Right lobe of liver (tissue), 6 donors: Measurements from ENCODE around the gene IL9. TPM values are rescaled to one million over a fixed set of nuclear protein-coding genes. Genes with fewer than 3 reads are reported as not detected.
A peak's percentile ranks its signal among the peaks of the same experiment; 100 is the strongest.

Experiments used
- ATAC-seq, 4 donors: fragments of 200-7000 bp; cut with Tn5 transposase; one replicate each; pipeline ENCODE4 v1.9.1; 2020; ENCODE audit warnings: mild to moderate bottlenecking in 4 of 4, moderate library complexity in 4 of 4
- DNase-seq, 3 donors: peaks; one replicate each; pipeline ENCODE4 v3.0.0-alpha.2; 2020
- H3K27ac ChIP-seq, 3 donors: fragments of 200-600 bp; one replicate each; pipeline ENCODE4 v1.8.0; 2022
- H3K27me3 ChIP-seq, 2 donors: fragments of 200-600 bp; one replicate each; pipeline ENCODE4 v1.8.0; 2022
- H3K36me3 ChIP-seq, 4 donors: fragments of 200-600 bp; sonication (generic) in 1 of 4; one replicate each; pipeline versions ENCODE4 v1.5.1 to v1.8.0; 2017 to 2022; ENCODE audit warnings: control low read depth in 1 of 4
- H3K4me1 ChIP-seq, 4 donors: fragments of 200-600 bp; sonication (generic) in 1 of 4; one replicate each; pipeline versions ENCODE4 v1.5.1 to v1.8.0; 2017 to 2022; ENCODE audit warnings: control low read depth in 1 of 4
- H3K4me3 ChIP-seq, 3 donors: fragments of 200-600 bp; one replicate each; pipeline ENCODE4 v1.8.0; 2022
- H3K9me3 ChIP-seq, 4 donors: fragments of 200-600 bp; sonication (generic) in 1 of 4; one replicate each; pipeline versions ENCODE4 v1.5.1 to v1.8.0; 2017 to 2022; ENCODE audit warnings: control low read depth in 1 of 4
- POLR2A ChIP-seq: fragments of 450-650 bp; IDR thresholded peaks from one replicate; pipeline ENCODE4 v1.6.1; 2017; ENCODE audit warnings: antibody characterized with exemption, mild to moderate bottlenecking
- WGBS: methylation state at CpG from one replicate; pipeline ENCODE4 v1.1.6; 2018; ENCODE audit warnings: low coverage, low lambda C conversion rate; ENCODE audit not compliant: insufficient coverage; ENCODE audit errors: missing lambda C conversion rate; 5-methylcytosine and 5-hydroxymethylcytosine counted together
- intact Hi-C, 2 donors: fragments of 100-400 bp; cut with DNase I; formaldehyde crosslinking; loops; one replicate each; pipeline versions ENCODE4 v1.11.2 to v1.14.1; 2022
- total RNA-seq, 6 experiments: library from RNA; depleted of rRNA in 2 of 6; stranded (reverse); fragments of >200 nt in 2 of 6; fragmentation: NEBNext Ultra II Directional in 3 of 6; extraction: Animal tissue kit (Norgen Biotek cat#: 25700) in 3 of 6; gene quantifications; one replicate each; pipeline versions ENCODE4 v1.1.0 to v1.2.4, GENCODE V29; 2016 to 2023
- TF ChIP-seq, protein P1 (sequence below), 4 donors: fragments of 200-600 bp in 3 of 4; fragments of 450-650 bp in 1 of 4; IDR thresholded peaks; one replicate each; pipeline versions ENCODE4 v1.5.1 to v1.8.0; 2016 to 2022; ENCODE audit warnings: antibody characterized with exemption in 4 of 4, mild to moderate bottlenecking in 2 of 4
- donor health status: DM: no; HTN: yes; CAD: no.
- donor health status: DM: no; HTN: no; CAD: no.
- donor health status: DM: no; HTN: no; CAD: no.
- donor health status: DM: no; HTN: yes; CAD: no.
- donor health status: DM: no; HTN: yes; CAD: no.

Gene IL9
- total RNA-seq, 6 experiments from 2014 or later = not detected

DNA sequence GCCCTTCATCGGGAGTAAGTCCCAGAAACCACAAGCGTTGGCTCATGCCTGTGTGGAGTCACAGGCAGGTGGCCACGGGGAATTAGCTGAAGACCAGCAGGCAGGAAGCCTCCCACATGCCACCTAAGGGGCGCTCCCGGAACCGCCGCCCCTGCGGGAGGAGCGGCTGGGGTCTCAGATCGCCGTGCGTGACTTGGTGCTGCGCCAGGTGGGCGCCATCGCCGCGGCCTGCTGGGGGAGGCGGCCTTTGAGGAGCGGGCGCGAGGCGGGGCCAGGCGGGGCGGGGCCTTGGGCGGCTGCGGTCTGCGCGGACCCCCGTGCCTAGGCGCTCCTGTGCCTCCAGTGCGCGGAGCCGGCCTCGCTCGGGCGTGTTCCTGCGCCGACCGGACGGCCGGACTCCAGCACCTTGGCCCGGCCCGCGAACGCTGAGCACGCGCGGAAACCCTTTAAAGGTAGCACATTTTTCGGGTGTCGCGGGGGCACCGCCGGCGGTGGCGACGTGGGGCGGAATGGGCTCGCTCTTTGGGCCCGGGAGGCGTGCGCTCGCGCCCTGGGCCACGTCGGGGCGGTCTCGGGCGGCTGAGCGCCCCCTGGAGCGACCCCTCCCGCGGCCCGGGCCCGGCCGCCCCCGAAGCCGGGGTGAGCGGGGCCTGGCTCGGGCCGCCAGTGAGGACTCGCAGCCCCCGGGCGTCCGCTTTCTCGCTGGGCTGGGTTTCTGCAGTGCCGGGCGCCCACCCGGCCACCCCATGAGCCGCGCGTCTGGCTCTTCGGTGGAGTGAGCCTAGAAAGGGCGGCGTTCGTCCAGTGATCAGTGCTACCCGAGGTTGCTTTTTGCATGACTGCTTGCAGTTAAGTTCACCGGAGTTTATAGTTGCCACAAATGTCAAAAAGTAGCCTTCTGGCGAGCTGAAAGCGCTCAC, 34.6 kb upstream of the IL9 start:
- H3K4me1 ChIP-seq = peaks cover 0 to 6% (median 0%) of the 10 kb centered on the region in 4 donors
- intact Hi-C loops = no loop called here
- TF ChIP-seq, protein P1, sequence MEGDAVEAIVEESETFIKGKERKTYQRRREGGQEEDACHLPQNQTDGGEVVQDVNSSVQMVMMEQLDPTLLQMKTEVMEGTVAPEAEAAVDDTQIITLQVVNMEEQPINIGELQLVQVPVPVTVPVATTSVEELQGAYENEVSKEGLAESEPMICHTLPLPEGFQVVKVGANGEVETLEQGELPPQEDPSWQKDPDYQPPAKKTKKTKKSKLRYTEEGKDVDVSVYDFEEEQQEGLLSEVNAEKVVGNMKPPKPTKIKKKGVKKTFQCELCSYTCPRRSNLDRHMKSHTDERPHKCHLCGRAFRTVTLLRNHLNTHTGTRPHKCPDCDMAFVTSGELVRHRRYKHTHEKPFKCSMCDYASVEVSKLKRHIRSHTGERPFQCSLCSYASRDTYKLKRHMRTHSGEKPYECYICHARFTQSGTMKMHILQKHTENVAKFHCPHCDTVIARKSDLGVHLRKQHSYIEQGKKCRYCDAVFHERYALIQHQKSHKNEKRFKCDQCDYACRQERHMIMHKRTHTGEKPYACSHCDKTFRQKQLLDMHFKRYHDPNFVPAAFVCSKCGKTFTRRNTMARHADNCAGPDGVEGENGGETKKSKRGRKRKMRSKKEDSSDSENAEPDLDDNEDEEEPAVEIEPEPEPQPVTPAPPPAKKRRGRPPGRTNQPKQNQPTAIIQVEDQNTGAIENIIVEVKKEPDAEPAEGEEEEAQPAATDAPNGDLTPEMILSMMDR (IDR thresholded peaks at IDR 0.05) = no peak
- TF ChIP-seq POLR2A = no peak
- DNase-seq = peak in 1 of 3 donors; percentile 51
- H3K4me3 ChIP-seq = peak overlapping the region; percentile 38 to 56 (median 39)
- 9% methylated on average over 15 of the region's 99 CpGs for WGBS
- no peaks in the 10 kb centered on the region for H3K36me3 ChIP-seq
- peaks cover 0 to 8% of the 10 kb centered on the region in 2 donors for H3K27me3 ChIP-seq
- H3K9me3 ChIP-seq = no peaks in the 10 kb centered on the region
- no peak overlapping the region for H3K27ac ChIP-seq
- ATAC-seq = peak; percentile 50 to 68 (median 59)

DNA sequence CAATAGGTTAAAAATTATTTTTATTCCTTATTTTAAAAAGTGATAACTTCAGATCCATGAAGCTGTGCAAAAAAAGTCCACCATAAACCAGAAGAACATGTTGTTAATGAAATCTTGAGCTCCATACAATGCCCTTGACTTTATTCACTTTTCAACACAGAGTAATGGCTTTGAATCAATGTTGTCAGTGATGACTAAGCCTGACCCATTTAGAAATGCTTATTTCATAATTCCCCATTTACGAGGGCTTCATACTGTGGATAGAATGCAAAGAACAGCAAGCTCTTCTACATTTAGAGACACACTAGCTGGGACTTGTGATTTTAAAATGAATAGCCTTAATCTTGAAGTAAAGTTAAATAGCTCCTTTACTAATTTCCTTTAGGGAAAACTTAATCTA, 25.7 kb upstream of the IL9 start:
- DNase-seq (no peak), ATAC-seq (peak in 1 of 4 donors; percentile 47)
- Histone ChIP-seq H3K36me3 (no peaks in the 10 kb centered on the region), H3K27me3 (no peaks in the 10 kb centered on the region), H3K4me1 (no peaks in the 10 kb centered on the region), H3K27ac (no peak overlapping the region), H3K9me3 (no peaks in the 10 kb centered on the region), H3K4me3 (no peak overlapping the region)
- TF ChIP-seq, protein P1 (IDR thresholded peaks at IDR 0.05) = no peak
- TF ChIP-seq POLR2A = no peak
- WGBS = 16% methylated on average over 1 of the region's 1 CpG
- intact Hi-C loops = no loop called here

DNA sequence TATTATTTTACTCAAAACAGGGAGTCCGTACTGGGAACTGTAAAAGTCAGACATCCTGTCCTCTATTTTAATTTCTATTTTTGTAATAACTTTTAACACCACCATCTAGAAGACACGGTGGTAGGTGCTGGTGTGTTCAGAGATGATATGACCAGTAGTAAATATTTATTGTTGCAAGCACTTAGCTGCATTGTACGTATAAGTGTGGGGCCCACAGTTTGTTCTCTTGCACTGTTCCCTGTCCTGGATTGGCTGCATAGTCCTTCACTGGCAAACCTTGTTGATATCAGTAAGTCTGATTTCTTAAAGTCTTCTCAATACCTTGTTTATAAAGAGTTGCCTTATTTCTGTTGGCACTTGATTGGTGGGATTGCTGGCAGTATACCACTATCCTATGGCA, 24.6 kb upstream of the IL9 start:
- no peak overlapping the region for H3K27ac ChIP-seq
- TF ChIP-seq POLR2A = no peak
- TF ChIP-seq, protein P1 (IDR thresholded peaks at IDR 0.05) = no peak
- no peaks in the 10 kb centered on the region for H3K36me3 ChIP-seq
- 69% methylated on average over 3 of the region's 3 CpGs for WGBS
- ATAC-seq (no peak), DNase-seq (no peak)
- H3K9me3 ChIP-seq = no peaks in the 10 kb centered on the region
- intact Hi-C loops = no loop called here
- no peaks in the 10 kb centered on the region for H3K4me1 ChIP-seq
- H3K4me3 ChIP-seq = no peak overlapping the region
- H3K27me3 ChIP-seq = no peaks in the 10 kb centered on the region

DNA sequence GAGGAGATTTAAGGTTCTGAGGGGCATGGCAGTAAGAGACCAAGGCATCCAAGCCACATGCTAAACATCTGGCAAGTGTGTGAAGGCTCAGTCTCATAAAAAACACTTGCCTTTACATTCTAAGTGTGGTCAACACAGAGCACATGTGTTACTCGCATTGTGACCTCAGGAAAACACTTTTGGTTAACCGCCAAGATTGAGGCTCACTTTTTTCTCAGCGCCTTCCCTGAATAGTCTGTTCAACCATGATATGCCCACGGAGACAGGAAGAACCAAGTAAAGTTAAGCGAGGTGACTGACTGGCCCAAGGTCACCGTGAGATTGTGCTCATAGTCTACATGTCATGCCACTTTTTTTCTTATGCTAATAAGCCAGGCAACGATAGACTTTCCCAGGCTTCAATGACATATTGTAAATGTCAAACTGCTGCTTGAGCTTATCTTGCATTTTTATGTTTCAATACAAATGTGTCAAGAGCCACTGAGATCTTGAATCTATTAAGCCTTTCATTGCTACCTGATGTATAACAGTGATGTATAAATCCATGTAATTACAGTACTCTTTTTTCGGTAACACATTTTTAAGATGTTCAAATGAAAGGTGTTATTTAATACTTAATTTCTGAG, 21.1 kb upstream of the IL9 start:
- Histone ChIP-seq H3K36me3 (no peaks in the 10 kb centered on the region), H3K4me3 (no peak overlapping the region), H3K27ac (no peak overlapping the region), H3K27me3 (no peaks in the 10 kb centered on the region), H3K4me1 (no peaks in the 10 kb centered on the region), H3K9me3 (no peaks in the 10 kb centered on the region)
- no peak for ATAC-seq
- no peak for TF ChIP-seq POLR2A
- TF ChIP-seq, protein P1 (IDR thresholded peaks at IDR 0.05) = no peak
- 54% methylated on average over 8 of the region's 8 CpGs for WGBS
- no peak for DNase-seq
- intact Hi-C loops = no loop called here
